HepG2 (cell line): ENCODE results near the gene GRB10. TPM values are rescaled to one million over a fixed set of nuclear protein-coding genes. Genes with fewer than 3 reads are reported as not detected.

Experiments
- GATAD2A ChIP-seq: IDR thresholded peaks from 2 replicates; pipeline ENCODE4 v1.6.1; 2016
- GPBP1L1 ChIP-seq: sonication (generic); formaldehyde crosslinking; IDR thresholded peaks from 2 replicates; pipeline ENCODE4 v1.5.0; 2020; ENCODE audit warnings: mild to moderate bottlenecking, missing genetic modification reagents
- HDAC2 ChIP-seq: sonication (generic); formaldehyde crosslinking; IDR thresholded peaks from 2 replicates; pipeline ENCODE4 v1.4.0; 2020; ENCODE audit warnings: missing genetic modification reagents
- HOXD1 ChIP-seq: sonication (generic); formaldehyde crosslinking; IDR thresholded peaks from 2 replicates; pipeline ENCODE4 v1.5.0; 2020; ENCODE audit warnings: missing genetic modification reagents
- MAF1 ChIP-seq: sonication (generic); formaldehyde crosslinking; IDR thresholded peaks from 2 replicates; pipeline ENCODE4 v1.5.0; 2020; ENCODE audit warnings: missing genetic modification reagents, borderline replicate concordance
- MIXL1 ChIP-seq: IDR thresholded peaks from 2 replicates; pipeline ENCODE4 v1.6.1; 2016
- MTERF4 ChIP-seq: sonication (generic); formaldehyde crosslinking; IDR thresholded peaks from 2 replicates; pipeline ENCODE4 v1.8.0; 2023; ENCODE audit warnings: mild to moderate bottlenecking, missing genetic modification reagents
- MYNN ChIP-seq: sonication (generic); formaldehyde crosslinking; IDR thresholded peaks from 2 replicates; pipeline ENCODE4 v1.4.0; 2020; ENCODE audit warnings: mild to moderate bottlenecking, low read depth, missing genetic modification reagents
- PAWR ChIP-seq: sonication (generic); formaldehyde crosslinking; IDR thresholded peaks from 2 replicates; pipeline ENCODE4 v1.4.0; 2020; ENCODE audit warnings: missing genetic modification reagents, mild to moderate bottlenecking, borderline replicate concordance
- PLSCR1 ChIP-seq: sonication (generic); formaldehyde crosslinking; IDR thresholded peaks from 2 replicates; pipeline ENCODE4 v1.5.0; 2020; ENCODE audit warnings: missing genetic modification reagents, mild to moderate bottlenecking, borderline replicate concordance
- SP140L ChIP-seq: sonication (generic); formaldehyde crosslinking; IDR thresholded peaks from 2 replicates; pipeline ENCODE4 v1.4.0; 2020; ENCODE audit warnings: missing genetic modification reagents, borderline replicate concordance
- SSRP1 ChIP-seq: IDR thresholded peaks from 2 replicates; pipeline ENCODE4 v1.6.1; 2016; ENCODE audit warnings: control low read depth
- SUZ12 ChIP-seq: fragments of 150-350 bp; IDR thresholded peaks from 2 replicates; pipeline ENCODE4 v1.6.1; 2014; ENCODE audit warnings: low read depth, low read length
- SYNCRIP ChIP-seq: fragments of 200-400 bp; formaldehyde crosslinking; IDR thresholded peaks from 2 replicates; pipeline ENCODE4 v1.6.1; 2018; ENCODE audit warnings: mild to moderate bottlenecking, low read depth, low read length; ENCODE audit not compliant: insufficient read depth
- TAF15 ChIP-seq: fragments of 200-400 bp; formaldehyde crosslinking; IDR thresholded peaks from one replicate; pipeline ENCODE4 v1.6.1; 2018; ENCODE audit warnings: mild to moderate bottlenecking, low read depth, low read length; ENCODE audit not compliant: poor library complexity, severe bottlenecking
- ZNF205 ChIP-seq: IDR thresholded peaks from 2 replicates; pipeline ENCODE4 v1.6.1; 2018; ENCODE audit warnings: missing biosample characterization, missing genetic modification reagents
- ZNF530 ChIP-seq: sonication (generic); formaldehyde crosslinking; IDR thresholded peaks from 2 replicates; pipeline ENCODE4 v1.5.0; 2020; ENCODE audit warnings: low read depth, mild to moderate bottlenecking, missing genetic modification reagents
- ZNF564 ChIP-seq: sonication (generic); formaldehyde crosslinking; IDR thresholded peaks from 2 replicates; pipeline ENCODE4 v1.8.1; 2023; ENCODE audit warnings: mild to moderate bottlenecking, missing genetic modification reagents
- ZNF652 ChIP-seq: IDR thresholded peaks from 2 replicates; pipeline ENCODE4 v1.6.1; 2016; ENCODE audit warnings: low read depth, borderline replicate concordance
- polyA plus RNA-seq, 8 experiments: library from polyadenylated mRNA; depleted of rRNA in 3 of 8; stranded (reverse) in 7 of 8; unstranded in 1 of 8; fragments of >200 nt; fragmentation: Illumina TruSeq in 4 of 8; extraction: Trizol in 4 of 8; gene quantifications; 2 replicates each; pipeline versions ENCODE4 v1.2.1 to v1.2.3, GENCODE V29; 2011 to 2016; ENCODE audit warnings: low read depth in 4 of 8, missing spikeins in 1 of 8, mixed read lengths in 1 of 8; ENCODE audit not compliant: insufficient read depth in 1 of 8
- total RNA-seq, 5 experiments: library from RNA; depleted of rRNA; stranded (reverse); fragments of >200 nt; fragmentation: Illumina TruSeq; extraction: Trizol; gene quantifications; 2 replicates each; pipeline ENCODE4 v1.2.3, GENCODE V29; 2016; ENCODE audit warnings: low read depth in 1 of 5
- TF ChIP-seq, protein P1 (sequence below): sonication (generic); formaldehyde crosslinking; IDR thresholded peaks from 2 replicates; pipeline ENCODE4 v1.8.1; 2023; ENCODE audit warnings: mild to moderate bottlenecking, inconsistent platforms, moderate library complexity, missing genetic modification reagents, borderline replicate concordance
- TF ChIP-seq, protein P2 (sequence below): sonication (generic); formaldehyde crosslinking; IDR thresholded peaks from 2 replicates; pipeline ENCODE4 v1.5.0; 2020; ENCODE audit warnings: missing genetic modification reagents
- TF ChIP-seq, protein P3 (sequence below): sonication (generic); formaldehyde crosslinking; IDR thresholded peaks from 2 replicates; pipeline ENCODE4 v1.4.0; 2020; ENCODE audit warnings: missing genetic modification reagents, mild to moderate bottlenecking, borderline replicate concordance

The GRB10 gene
- total and polyA plus RNA-seq, 2 of the 13 experiments (the other 11 are each of a cell fraction or from before 2014, with no cell fraction given) = 4.0 to 6.8 TPM

DNA sequence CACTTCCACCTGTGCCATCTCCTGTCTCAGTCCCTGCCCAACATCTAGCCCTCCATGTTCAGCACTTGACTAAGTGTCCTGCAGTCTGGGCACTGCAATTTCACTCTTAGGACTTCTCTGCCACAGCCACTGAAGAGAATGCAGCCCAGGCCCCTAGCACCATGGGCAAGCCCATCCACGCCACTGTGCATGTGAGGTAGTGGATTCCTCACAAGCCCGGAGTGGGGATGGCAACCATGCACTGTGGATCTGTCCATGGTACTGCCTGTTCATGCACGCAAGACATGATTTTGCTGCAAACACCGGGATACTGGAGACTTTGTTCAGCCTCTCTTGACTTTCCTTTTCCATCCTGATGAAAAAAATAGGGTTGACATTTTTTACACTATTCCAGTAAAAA lies 229.8 kb downstream of the GRB10 start (continued):
- TF ChIP-seq HOXD1 (CRISPR knock-in tag) (no peak), MTERF4 (CRISPR knock-in tag) (0 out of 2 replicates have a peak, but pooled peaks have one; percentile 36), SYNCRIP (no peak), SSRP1 (CRISPR knock-in tag) (no peak), GATAD2A (0 out of 2 replicates have a peak, but pooled peaks have one; percentile 19), ZNF530 (CRISPR knock-in tag) (no peak), ZNF652 (CRISPR knock-in tag) (no peak), SUZ12 (no peak), SP140L (CRISPR knock-in tag) (no peak), ZNF205 (no peak), PAWR (CRISPR knock-in tag) (no peak), MIXL1 (CRISPR knock-in tag) (no peak), PLSCR1 (no peak), TAF15 (no peak), ZNF564 (CRISPR knock-in tag) (no peak), MYNN (CRISPR knock-in tag) (no peak), HDAC2 (CRISPR knock-in tag) (peak; percentile 77), MAF1 (CRISPR knock-in tag) (no peak), GPBP1L1 (CRISPR knock-in tag) (no peak)
- TF ChIP-seq, protein P1, sequence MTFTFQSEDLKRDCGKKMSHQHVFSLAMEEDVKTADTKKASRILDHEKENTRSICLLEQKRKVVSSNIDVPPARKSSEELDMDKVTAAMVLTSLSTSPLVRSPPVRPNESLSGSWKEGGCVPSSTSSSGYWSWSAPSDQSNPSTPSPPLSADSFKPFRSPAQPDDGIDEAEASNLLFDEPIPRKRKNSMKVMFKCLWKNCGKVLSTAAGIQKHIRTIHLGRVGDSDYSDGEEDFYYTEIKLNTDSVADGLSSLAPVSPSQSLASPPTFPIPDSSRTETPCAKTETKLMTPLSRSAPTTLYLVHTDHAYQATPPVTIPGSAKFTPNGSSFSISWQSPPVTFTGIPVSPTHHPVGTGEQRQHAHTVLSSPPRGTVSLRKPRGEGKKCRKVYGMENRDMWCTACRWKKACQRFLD (CRISPR knock-in tag) = no peak
- TF ChIP-seq, protein P2, sequence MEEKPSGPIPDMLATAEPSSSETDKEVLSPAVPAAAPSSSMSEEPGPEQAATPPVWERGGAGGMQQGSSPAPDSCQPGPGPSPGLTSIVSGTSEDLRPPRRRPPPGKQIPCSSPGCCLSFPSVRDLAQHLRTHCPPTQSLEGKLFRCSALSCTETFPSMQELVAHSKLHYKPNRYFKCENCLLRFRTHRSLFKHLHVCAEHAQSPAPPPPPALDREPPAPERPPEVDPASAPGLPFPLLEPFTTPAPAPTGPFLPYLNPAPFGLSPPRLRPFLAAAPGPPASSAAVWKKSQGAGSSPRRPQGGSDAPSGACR = no peak
- TF ChIP-seq, protein P3, sequence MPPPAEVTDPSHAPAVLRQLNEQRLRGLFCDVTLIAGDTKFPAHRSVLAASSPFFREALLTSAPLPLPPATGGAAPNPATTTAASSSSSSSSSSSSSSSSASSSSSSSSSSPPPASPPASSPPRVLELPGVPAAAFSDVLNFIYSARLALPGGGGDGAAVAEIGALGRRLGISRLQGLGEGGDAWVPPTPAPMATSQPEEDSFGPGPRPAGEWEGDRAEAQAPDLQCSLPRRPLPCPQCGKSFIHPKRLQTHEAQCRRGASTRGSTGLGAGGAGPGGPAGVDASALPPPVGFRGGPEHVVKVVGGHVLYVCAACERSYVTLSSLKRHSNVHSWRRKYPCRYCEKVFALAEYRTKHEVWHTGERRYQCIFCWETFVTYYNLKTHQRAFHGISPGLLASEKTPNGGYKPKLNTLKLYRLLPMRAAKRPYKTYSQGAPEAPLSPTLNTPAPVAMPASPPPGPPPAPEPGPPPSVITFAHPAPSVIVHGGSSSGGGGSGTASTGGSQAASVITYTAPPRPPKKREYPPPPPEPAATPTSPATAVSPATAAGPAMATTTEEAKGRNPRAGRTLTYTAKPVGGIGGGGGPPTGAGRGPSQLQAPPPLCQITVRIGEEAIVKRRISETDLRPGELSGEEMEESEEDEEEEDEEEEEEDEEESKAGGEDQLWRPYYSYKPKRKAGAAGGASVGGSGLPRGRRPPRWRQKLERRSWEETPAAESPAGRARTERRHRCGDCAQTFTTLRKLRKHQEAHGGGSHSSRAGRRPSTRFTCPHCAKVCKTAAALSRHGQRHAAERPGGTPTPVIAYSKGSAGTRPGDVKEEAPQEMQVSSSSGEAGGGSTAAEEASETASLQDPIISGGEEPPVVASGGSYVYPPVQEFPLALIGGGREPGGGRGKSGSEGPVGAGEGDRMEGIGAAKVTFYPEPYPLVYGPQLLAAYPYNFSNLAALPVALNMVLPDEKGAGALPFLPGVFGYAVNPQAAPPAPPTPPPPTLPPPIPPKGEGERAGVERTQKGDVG = no peak
